Stimulated activated CD8-positive, alpha-beta memory T cell treated with anti-CD3 and anti-CD28 coated beads, Interleukin-4, amount 100 ng/mL, for 24 hours (primary cell): ENCODE results near the gene C10orf95.
"Not testable (repeated sequence)": the region's sequence is repeated elsewhere in the genome, so short reads cannot be mapped to it uniquely, and the experiment has no call there.

Experiments used
- DNase-seq: peaks from one replicate; pipeline ENCODE4 v3.0.0-alpha.2; 2020; ENCODE audit warnings: low read depth

Gene C10orf95, protein sequence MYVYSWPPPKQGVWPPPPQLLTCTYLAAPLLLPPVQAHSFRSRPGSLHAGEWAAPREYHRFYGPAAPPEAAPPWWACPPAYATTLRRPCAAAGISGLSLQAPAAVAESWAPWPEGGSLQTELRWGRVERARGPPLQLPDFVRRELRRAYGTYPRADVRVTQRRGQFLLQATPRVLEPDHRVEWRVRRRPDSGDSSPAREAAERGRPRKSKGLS

DNA sequence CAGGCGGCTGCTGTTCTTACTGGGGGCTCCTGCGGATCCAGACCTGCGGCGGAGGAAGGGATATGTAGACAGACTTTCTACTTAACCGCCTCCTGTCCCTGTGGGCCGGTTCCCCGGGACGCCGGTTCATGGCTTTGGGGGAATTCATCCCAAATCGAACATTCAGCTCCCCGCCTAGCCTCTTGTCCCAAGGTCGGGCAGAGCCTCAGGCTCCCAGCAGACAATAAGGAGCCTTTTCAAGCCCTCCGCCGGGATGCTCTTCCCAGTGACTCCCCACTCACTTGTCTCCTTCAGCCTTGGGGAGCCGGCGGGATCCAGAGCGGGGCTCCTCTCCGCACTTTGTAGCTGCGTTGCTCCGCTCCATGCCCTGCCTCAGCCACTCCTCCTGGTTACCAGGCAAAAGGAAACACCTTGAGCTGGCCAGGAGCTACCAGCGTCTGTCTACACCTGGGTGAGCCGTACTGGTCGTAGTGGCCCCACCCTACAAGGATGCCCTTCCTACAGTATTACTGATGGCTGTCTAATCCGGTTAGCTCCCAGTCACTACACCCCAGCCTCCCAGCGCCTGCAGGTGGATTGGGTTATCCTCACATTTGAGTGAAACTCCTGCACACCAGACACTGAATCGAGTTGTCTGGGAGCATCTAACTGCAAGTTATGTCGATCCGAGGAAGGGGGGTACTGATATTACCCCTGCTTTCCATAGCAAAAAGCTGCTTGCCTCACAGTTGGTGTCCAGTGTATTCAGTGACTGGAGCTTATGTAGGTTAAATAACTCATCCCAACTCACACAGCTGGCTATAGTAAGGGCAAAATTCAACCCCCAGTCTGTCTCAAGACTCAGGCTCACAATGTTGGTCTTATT lies at the start of gene C10orf95:
Gene C10orf95, minus strand, starts transcription at position 439 of the 865 bp plus-strand sequence. CDS start 450 bp downstream, outside the sequence.
- DNase-seq = no peak

- not testable (repeated sequence) for DNase-seq
These were observed 49.3 kb upstream of the C10orf95 start for GRCh38 chr10:102500686-102501085.

GRCh38 chr10:102499356-102499755 lies 48.0 kb upstream of the C10orf95 start:
- DNase-seq = no peak

GRCh38 chr10:102497545-102497944 lies 46.2 kb upstream of the C10orf95 start:
- no peak for DNase-seq

DNA sequence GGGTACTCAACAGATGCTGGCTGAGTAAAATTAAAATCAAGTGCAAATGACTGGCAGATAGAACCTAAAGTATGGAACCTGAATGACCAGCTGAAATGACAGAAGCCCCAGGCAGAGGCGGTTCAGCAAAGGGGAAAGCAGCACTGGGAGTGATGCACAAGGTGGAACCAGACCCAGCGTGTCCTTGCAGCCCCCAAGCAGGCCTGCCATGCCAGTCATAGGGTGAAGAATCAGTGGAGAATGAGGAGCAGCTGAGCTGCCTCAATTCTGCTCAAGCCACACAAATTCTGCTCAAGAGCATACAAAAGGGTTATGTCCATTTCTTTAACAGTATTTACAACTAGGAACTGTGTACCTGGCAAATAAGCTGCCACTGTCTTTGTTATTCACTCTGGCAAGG lies 42.4 kb upstream of the C10orf95 start:
- no peak for DNase-seq

GRCh38 chr10:102492983-102493382 lies 41.6 kb upstream of the C10orf95 start:
- no peak for DNase-seq

DNA sequence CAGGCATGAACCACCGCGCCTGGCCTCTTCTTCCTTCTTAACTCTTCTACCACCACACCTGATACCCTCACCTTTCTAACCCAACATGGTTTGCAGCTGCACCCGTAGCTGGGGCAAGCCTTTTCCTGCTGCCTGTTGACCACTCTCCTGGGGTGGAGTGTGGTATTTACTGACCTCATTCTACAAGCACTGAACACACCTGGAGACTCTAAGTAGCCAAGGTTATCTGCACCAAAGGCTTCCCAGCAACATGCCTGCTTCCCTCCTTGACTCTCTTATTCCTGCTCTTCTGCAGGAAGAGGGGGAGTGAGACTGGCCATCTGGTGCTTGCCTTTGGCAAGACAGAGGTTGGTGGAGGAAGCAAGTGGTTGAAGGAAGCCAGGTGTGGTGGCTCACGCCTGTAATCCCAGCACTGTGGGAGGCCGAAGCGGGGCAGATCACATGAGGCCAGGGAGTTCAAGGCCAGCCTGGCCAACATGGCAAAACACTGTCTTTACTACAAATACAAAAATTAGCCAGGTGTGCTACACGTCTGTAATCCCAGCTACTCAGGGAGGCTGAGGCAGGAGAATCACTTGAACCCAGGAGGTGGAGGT lies 41.1 kb upstream of the C10orf95 start:
- no peak for DNase-seq

DNA sequence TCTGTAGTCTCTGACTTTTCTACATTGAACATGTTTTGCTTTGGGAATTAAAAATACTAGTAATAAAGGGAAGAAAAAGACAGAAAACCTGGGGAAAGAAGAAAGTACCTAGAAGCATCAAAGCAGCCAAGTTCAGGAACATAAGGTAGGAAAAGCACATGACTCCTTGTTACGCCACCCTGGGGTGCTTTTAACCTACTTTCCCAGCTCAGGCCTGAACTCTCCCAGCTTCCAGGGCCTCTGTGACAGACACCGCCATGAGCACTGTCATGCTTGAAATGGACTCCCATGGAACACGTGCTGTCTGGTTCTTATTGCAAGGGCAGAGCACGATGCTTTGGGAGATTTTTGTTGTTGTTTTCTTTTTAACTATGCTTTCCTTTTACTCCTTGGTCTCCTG lies 39.8 kb upstream of the C10orf95 start:
- DNase-seq = no peak

GRCh38 chr10:102485093-102485784 lies 33.9 kb upstream of the C10orf95 start:
- DNase-seq = no peak

- DNase-seq = no peak
These were observed 32.7 kb upstream of the C10orf95 start for GRCh38 chr10:102484021-102484420.

DNA sequence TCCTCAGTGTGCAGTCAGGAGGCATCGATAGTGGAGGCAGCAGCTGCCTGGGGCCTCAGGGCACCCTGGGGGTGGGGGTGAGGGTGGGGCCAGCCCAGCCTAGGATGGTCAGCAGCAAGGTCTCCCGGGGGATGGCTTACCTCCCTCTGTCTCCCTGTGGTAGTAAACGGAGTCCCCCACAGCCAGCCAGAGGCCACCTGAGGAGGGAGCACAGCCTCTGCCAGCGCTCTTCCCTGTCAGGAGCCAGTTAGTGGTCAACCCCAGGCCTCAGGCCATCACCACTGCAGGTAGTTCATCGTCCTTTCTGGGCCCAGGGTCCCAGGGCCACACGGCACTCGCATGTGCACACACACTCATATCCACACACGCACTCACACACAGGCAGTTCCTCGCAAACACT lies 29.1 kb upstream of the C10orf95 start:
- DNase-seq = no peak

DNA sequence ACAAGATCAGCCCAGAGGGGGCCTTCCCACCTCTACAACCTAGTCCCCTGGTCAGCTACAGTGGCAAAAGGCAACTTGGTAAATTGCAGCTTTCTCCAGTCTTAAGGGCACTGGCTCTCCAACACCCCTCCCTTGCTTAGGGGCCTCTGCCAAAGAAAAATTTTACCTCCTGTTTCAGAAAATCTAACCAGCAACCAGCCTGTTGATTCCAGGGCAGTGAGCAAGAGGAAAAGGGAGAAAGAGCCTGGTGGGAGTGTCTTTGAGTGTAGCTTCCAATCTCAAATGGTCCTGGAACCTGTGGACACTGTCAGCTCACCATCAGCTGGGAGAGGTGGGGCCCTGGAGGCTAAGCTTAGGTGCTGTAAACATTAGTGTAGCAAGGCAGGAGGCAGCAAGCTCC lies 28.3 kb upstream of the C10orf95 start:
- no peak for DNase-seq

DNA sequence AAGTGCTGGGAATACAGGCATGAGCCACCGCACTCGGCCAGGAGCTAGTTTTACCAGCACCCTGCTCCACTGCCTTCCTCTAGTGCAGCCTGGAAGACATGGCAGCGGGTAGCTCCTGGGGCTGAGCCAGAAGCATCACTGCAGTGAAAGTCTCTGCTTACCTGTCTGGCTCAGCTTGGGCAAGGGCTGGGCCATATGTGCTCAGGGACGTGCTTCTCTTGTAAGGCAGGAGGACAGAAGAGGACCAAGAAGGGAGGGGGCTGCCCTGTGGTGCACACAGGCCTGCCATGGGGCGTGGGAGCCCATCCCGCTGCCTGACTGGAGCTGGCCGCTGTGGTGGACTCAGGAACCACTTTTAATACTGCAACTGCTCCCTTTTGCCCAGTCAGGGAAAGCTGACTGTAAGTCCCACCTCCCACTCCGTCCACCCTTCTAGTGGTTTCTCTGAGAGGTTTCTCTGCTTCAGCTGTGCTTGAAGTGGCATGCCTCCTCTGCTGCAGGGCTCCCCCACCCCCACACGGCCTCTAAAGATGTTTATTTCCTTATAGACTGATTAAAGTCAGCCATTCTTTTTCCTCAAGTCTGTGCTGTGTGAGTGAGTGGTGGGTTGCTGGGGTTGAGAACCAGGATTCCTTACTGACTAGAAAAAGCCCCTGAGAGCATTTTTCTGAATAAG lies 25.3 kb upstream of the C10orf95 start:
- no peak for DNase-seq

- no peak for DNase-seq
These were observed 24.2 kb upstream of the C10orf95 start for GRCh38 chr10:102475451-102476040.

- DNase-seq = no peak
These were observed 22.3 kb upstream of the C10orf95 start for GRCh38 chr10:102473445-102474331.

DNA sequence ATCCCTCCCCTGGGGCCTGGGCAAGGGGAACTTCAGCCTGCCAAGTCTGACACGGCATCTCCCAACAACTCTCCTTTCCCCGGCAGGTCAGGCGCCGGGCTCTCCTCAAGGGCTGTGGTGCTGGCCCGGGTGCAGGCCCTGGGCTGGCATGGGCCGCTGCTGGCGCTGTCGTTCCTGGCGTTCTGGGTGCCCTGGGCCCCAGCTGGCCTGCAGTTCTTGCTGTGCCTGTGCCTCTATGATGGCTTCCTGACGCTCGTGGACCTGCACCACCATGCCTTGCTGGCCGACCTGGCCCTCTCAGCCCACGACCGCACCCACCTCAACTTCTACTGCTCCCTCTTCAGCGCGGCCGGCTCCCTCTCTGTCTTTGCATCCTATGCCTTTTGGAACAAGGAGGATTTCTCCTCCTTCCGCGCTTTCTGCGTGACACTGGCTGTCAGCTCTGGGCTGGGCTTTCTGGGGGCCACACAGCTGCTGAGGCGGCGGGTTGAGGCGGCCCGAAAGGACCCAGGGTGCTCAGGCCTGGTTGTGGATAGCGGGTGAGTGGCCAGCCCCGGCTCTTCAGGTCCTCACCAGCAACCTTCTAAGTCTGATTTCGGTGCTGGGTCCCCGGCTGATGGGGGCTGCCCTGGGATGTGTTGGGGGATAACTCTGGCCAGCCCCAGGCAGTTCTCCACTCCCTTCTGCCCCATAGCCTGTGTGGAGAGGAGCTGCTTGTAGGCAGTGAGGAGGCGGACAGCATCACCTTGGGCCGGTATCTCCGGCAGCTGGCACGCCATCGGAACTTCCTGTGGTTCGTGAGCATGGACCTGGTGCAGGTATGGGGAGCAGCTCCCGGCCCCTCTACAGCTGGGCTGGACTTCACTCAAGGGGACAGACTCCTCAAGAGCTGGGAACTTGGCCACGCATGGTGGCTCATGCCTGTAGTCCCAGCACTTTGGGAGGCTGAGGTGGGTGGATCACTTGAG lies 19.5 kb upstream of the C10orf95 start:
- DNase-seq = no peak

GRCh38 chr10:102468683-102469082 lies 17.3 kb upstream of the C10orf95 start:
- no peak for DNase-seq

- DNase-seq = no peak
These were observed 16.7 kb upstream of the C10orf95 start for GRCh38 chr10:102467971-102468438.

- DNase-seq = no peak
These were observed 16.0 kb upstream of the C10orf95 start for GRCh38 chr10:102467318-102467717.
